GM10266 (cell line): Measurements from ENCODE around the gene HS2ST1.

ENCODE experiments used
- DNase-seq: peaks from one replicate; pipeline ENCODE4 v3.0.0; 2012; ENCODE audit errors: extremely low spot score
- CTCF ChIP-seq: IDR thresholded peaks from 2 replicates; pipeline ENCODE4 v1.5.1; 2012; ENCODE audit warnings: mild to moderate bottlenecking, low read depth; ENCODE audit not compliant: control insufficient read depth, insufficient read depth; ENCODE audit errors: missing control alignments

Gene HS2ST1

GRCh38 chr1:87151500-87152421, 237.3 kb downstream of the HS2ST1 start:
- DNase-seq: peak; percentile 74
- TF ChIP-seq CTCF: peak; percentile 69

GRCh38 chr1:87154384-87154783, 239.9 kb downstream of the HS2ST1 start:
- no peak for DNase-seq
- no peak for TF ChIP-seq CTCF

- no peak for DNase-seq
- TF ChIP-seq CTCF: no peak
Measured at GRCh38 chr1:87155170-87155569, 240.7 kb downstream of the HS2ST1 start.

- DNase-seq: no peak
Measured at GRCh38 chr1:87155648-87156047, 241.2 kb downstream of the HS2ST1 start.

GRCh38 chr1:87156124-87156523, 241.7 kb downstream of the HS2ST1 start:
- TF ChIP-seq CTCF: no peak
- DNase-seq: no peak

More at GRCh38 chr1:87155648-87156047, 241.2 kb downstream of the HS2ST1 start:
- TF ChIP-seq CTCF: no peak

GRCh38 chr1:87159378-87159915, 245.0 kb downstream of the HS2ST1 start:
- DNase-seq: no peak
- no peak for TF ChIP-seq CTCF
